ENCODE results near the gene PLEKHG4B.

PLEKHG4B gene

GRCh38 chr5:166441-167372, 74.7 kb downstream of the PLEKHG4B start:
- no peak overlapping the region for H3K4me3 ChIP-seq (ENCODE audit: low read length)
- no peak for TF ChIP-seq ZNF274 (IDR thresholded peaks at IDR 0.05; ENCODE audit: low read depth, low read length)

GRCh38 chr5:167511-167910, 75.5 kb downstream of the PLEKHG4B start:
- no peak overlapping the region for H3K4me3 ChIP-seq (ENCODE audit: low read length)
- no peak for TF ChIP-seq ZNF274 (IDR thresholded peaks at IDR 0.05; ENCODE audit: low read depth, low read length)

- no peak for TF ChIP-seq ZNF274 (IDR thresholded peaks at IDR 0.05; ENCODE audit: low read depth, low read length)
- no peak overlapping the region for H3K4me3 ChIP-seq (ENCODE audit: low read length)
Measured at GRCh38 chr5:167982-168660, 76.2 kb downstream of the PLEKHG4B start.

- no peak overlapping the region for H3K4me3 ChIP-seq (ENCODE audit: low read length)
- no peak for TF ChIP-seq ZNF274 (IDR thresholded peaks at IDR 0.05; ENCODE audit: low read depth, low read length)
Measured at GRCh38 chr5:169071-169727, 77.2 kb downstream of the PLEKHG4B start.

GRCh38 chr5:169728-170094, 77.7 kb downstream of the PLEKHG4B start:
- no peak overlapping the region for H3K4me3 ChIP-seq (ENCODE audit: low read length)
- TF ChIP-seq ZNF274 (IDR thresholded peaks at IDR 0.05; ENCODE audit: low read depth, low read length), result no peak

- TF ChIP-seq ZNF274 (IDR thresholded peaks at IDR 0.05; ENCODE audit: low read depth, low read length), result no peak
- no peak overlapping the region for H3K4me3 ChIP-seq (ENCODE audit: low read length)
Measured at GRCh38 chr5:170971-171800, 79.2 kb downstream of the PLEKHG4B start.

GRCh38 chr5:171801-172331, 79.9 kb downstream of the PLEKHG4B start:
- H3K4me3 ChIP-seq (ENCODE audit: low read length), result no peak overlapping the region
- TF ChIP-seq ZNF274 (IDR thresholded peaks at IDR 0.05; ENCODE audit: low read depth, low read length), result no peak

- no peak for TF ChIP-seq ZNF274 (IDR thresholded peaks at IDR 0.05; ENCODE audit: low read depth, low read length)
- no peak overlapping the region for H3K4me3 ChIP-seq (ENCODE audit: low read length)
Measured at GRCh38 chr5:172421-172820, 80.5 kb downstream of the PLEKHG4B start.

GRCh38 chr5:172841-173251, 80.9 kb downstream of the PLEKHG4B start:
- no peak overlapping the region for H3K4me3 ChIP-seq (ENCODE audit: low read length)
- TF ChIP-seq ZNF274 (IDR thresholded peaks at IDR 0.05; ENCODE audit: low read depth, low read length), result no peak

- no peak overlapping the region for H3K4me3 ChIP-seq (ENCODE audit: low read length)
- TF ChIP-seq ZNF274 (IDR thresholded peaks at IDR 0.05; ENCODE audit: low read depth, low read length), result no peak
Measured at GRCh38 chr5:173392-174290, 81.7 kb downstream of the PLEKHG4B start.

- H3K4me3 ChIP-seq (ENCODE audit: low read length), result no peak overlapping the region
Measured at GRCh38 chr5:174291-174600, 82.3 kb downstream of the PLEKHG4B start.

GRCh38 chr5:174876-175465, 83.0 kb downstream of the PLEKHG4B start:
- no peak for TF ChIP-seq ZNF274 (IDR thresholded peaks at IDR 0.05; ENCODE audit: low read depth, low read length)
- H3K4me3 ChIP-seq (ENCODE audit: low read length), result no peak overlapping the region

More at GRCh38 chr5:174291-174600, 82.3 kb downstream of the PLEKHG4B start:
- no peak for TF ChIP-seq ZNF274 (IDR thresholded peaks at IDR 0.05; ENCODE audit: low read depth, low read length)

Measured in GM08714 (cell line).